K562 (cell line): ENCODE results near the gene ARL5C. TPM values are rescaled to one million over a fixed set of nuclear protein-coding genes. Genes with fewer than 3 reads are reported as not detected.
A peak's percentile ranks its signal among the peaks of the same experiment; 100 is the strongest.

Source experiments
- BHLHE40 ChIP-seq: IDR thresholded peaks from 2 replicates; pipeline ENCODE4 v1.6.1; 2011; ENCODE audit warnings: low read length, improper control_type of control experiment
- ESRRB ChIP-seq: fragments of 250-450 bp; sonication (Bioruptor Pico); IDR thresholded peaks from 2 replicates; pipeline ENCODE4 v1.5.0; 2020; ENCODE audit warnings: mild to moderate bottlenecking, moderate library complexity, borderline replicate concordance
- FOXK1 ChIP-seq: sonication (generic); formaldehyde crosslinking; IDR thresholded peaks from 2 replicates; pipeline ENCODE4 v1.8.0; 2022; ENCODE audit warnings: missing genetic modification reagents, mild to moderate bottlenecking, borderline replicate concordance
- MAFF ChIP-seq: IDR thresholded peaks from 2 replicates; pipeline ENCODE4 v1.6.1; 2012; ENCODE audit warnings: low read length, improper control_type of control experiment
- MBD2 ChIP-seq: sonication (generic); IDR thresholded peaks from 2 replicates; pipeline ENCODE4 v1.6.1; 2016; ENCODE audit warnings: low read depth, borderline replicate concordance
- NFIC ChIP-seq: fragments of 450-650 bp; IDR thresholded peaks from 2 replicates; pipeline ENCODE4 v1.6.1; 2017; ENCODE audit warnings: mild to moderate bottlenecking, inconsistent platforms
- POLR2AphosphoS5 ChIP-seq: IDR thresholded peaks from 2 replicates; pipeline ENCODE4 v1.6.1; 2011; ENCODE audit warnings: mild to moderate bottlenecking, low read depth, low read length, moderate library complexity; ENCODE audit not compliant: control insufficient read depth, insufficient read depth
- RBFOX2 ChIP-seq: fragments of 200-400 bp; formaldehyde crosslinking; IDR thresholded peaks from 2 replicates; pipeline ENCODE4 v1.6.1; 2017; ENCODE audit warnings: low read depth, mild to moderate bottlenecking, low read length, moderate library complexity
- SIX5 ChIP-seq, 2 experiments: IDR thresholded peaks; 2 replicates each; pipeline ENCODE4 v1.6.1; 2011; ENCODE audit warnings: low read length in 2 of 2, borderline replicate concordance in 1 of 2, low read depth in 1 of 2, mild to moderate bottlenecking in 1 of 2, moderate library complexity in 1 of 2; ENCODE audit not compliant: insufficient read depth in 1 of 2
- SMAD1 ChIP-seq: fragments of 150-350 bp; IDR thresholded peaks from 2 replicates; pipeline ENCODE4 v1.6.1; 2014; ENCODE audit warnings: low read length, low read depth; ENCODE audit not compliant: partially characterized antibody
- ZNF644 ChIP-seq: fragments of 200-800 bp; sonication (Bioruptor generic); IDR thresholded peaks from 2 replicates; pipeline ENCODE4 v1.6.1; 2016; ENCODE audit warnings: low read depth, missing genetic modification characterization, missing compliant biosample characterization
- ZNF764 ChIP-seq: fragments of 250-450 bp; sonication (Bioruptor Pico); IDR thresholded peaks from 2 replicates; pipeline ENCODE4 v1.4.0; 2020; ENCODE audit warnings: low read depth, mild to moderate bottlenecking, moderate library complexity
- polyA plus RNA-seq, 8 experiments: library from polyadenylated mRNA; depleted of rRNA in 4 of 8; stranded (reverse) in 5 of 8; unstranded in 3 of 8; fragments of >200 nt; fragmentation: Nextera tagmentation in 2 of 8; fragmentation: Illumina TruSeq in 1 of 8; extraction: Ambion mirVana in 2 of 8; extraction: Trizol in 1 of 8; gene quantifications; 2 replicates each; pipeline versions ENCODE4 v1.2.1 to v1.2.3, GENCODE V29; 2011 to 2014; ENCODE audit warnings: inconsistent platforms in 1 of 8, missing spikeins in 1 of 8
- total RNA-seq, 7 experiments: library from RNA; depleted of rRNA in 6 of 7; stranded (reverse); fragments of >200 nt in 6 of 7; fragmentation: Illumina TruSeq in 2 of 7; extraction: Trizol in 2 of 7; gene quantifications; 2 replicates each; pipeline versions ENCODE4 v1.2.1 to v1.2.3, GENCODE V29; 2011 to 2021; ENCODE audit warnings: low replicate concordance in 1 of 7
- TF ChIP-seq, protein P1 (sequence below): fragments of 450-650 bp; IDR thresholded peaks from 2 replicates; pipeline ENCODE4 v1.6.1; 2016; ENCODE audit warnings: mild to moderate bottlenecking, moderate library complexity
- TF ChIP-seq, protein P2 (sequence below), 3 experiments: fragments of 200-800 bp in 1 of 3; sonication (Bioruptor generic) in 1 of 3; sonication (generic) in 1 of 3; formaldehyde crosslinking in 1 of 3; IDR thresholded peaks; 2 replicates each; pipeline versions ENCODE4 v1.6.1 to v1.8.0; 2016 to 2022; ENCODE audit warnings: mild to moderate bottlenecking in 2 of 3, missing compliant biosample characterization in 2 of 3, missing genetic modification characterization in 2 of 3, missing genetic modification reagents in 1 of 3

ARL5C gene
- total and polyA plus RNA-seq, 9 of the 15 experiments (the other 6 are each of a cell fraction or from before 2014, with no cell fraction given): not detected

DNA sequence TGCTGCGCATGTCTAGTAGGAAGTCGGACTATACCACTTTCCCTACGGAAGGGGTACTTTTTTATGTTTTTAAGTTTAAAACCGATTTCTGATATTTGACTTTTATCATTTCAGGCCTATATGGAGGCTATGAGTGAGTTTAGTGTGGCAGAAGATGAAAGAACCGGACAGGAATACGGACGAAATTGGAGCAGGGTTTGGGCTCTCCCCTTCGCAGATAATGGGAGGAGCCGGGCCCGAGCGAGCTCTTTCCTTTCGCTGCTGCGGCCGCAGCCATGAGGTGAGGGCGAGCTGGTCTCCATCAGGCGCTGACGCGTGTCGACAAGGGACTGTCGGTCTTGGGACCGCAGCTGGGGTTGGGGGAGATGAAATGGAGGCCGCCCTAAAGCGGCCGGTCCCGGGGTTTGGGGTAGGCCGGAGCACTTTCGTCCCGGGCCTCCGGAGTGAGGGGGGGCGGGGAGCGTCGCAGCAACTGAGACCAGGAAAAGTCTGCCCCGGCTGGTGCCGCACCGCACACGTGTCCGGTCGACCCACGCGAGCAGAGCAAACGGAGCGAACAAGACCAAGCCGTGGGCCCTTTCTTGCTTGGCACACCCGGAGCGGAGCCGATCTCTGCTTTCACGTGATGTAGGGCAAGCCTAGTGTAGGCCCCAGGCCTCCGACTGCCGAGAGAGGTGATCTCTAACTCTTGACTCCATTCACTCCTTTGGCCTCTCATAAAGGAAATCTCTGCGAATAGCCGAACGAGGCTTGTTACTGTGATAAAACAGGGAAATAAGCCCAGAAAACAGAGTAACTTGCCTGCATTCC lies 34.3 kb upstream of the ARL5C start, which contains the start of gene RPL19 (continued):
- TF ChIP-seq ESRRB (CRISPR knock-in tag) (no peak), MAFF (peak; percentile 87), POLR2AphosphoS5 (peak; percentile 96), NFIC (0 out of 2 replicates have a peak, but pooled peaks have one; percentile 26), ZNF644 (0 out of 2 replicates have a peak, but pooled peaks have one; percentile 49), ZNF764 (CRISPR knock-in tag) (no peak), SMAD1 (peak; percentile 83), BHLHE40 (peak; percentile 94), SIX5 (IDR thresholded peaks at IDR 0.05; ENCODE audit: borderline replicate concordance in 1 of 2, insufficient read depth in 1 of 2, low read depth in 1 of 2, low read length in 2 of 2) (peak; percentile 21 to 50; a peak in 1 of 4 replicates), MBD2 (peak; percentile 96), FOXK1 (CRISPR knock-in tag) (no peak), RBFOX2 (peak; percentile 97)
- TF ChIP-seq, protein P1, sequence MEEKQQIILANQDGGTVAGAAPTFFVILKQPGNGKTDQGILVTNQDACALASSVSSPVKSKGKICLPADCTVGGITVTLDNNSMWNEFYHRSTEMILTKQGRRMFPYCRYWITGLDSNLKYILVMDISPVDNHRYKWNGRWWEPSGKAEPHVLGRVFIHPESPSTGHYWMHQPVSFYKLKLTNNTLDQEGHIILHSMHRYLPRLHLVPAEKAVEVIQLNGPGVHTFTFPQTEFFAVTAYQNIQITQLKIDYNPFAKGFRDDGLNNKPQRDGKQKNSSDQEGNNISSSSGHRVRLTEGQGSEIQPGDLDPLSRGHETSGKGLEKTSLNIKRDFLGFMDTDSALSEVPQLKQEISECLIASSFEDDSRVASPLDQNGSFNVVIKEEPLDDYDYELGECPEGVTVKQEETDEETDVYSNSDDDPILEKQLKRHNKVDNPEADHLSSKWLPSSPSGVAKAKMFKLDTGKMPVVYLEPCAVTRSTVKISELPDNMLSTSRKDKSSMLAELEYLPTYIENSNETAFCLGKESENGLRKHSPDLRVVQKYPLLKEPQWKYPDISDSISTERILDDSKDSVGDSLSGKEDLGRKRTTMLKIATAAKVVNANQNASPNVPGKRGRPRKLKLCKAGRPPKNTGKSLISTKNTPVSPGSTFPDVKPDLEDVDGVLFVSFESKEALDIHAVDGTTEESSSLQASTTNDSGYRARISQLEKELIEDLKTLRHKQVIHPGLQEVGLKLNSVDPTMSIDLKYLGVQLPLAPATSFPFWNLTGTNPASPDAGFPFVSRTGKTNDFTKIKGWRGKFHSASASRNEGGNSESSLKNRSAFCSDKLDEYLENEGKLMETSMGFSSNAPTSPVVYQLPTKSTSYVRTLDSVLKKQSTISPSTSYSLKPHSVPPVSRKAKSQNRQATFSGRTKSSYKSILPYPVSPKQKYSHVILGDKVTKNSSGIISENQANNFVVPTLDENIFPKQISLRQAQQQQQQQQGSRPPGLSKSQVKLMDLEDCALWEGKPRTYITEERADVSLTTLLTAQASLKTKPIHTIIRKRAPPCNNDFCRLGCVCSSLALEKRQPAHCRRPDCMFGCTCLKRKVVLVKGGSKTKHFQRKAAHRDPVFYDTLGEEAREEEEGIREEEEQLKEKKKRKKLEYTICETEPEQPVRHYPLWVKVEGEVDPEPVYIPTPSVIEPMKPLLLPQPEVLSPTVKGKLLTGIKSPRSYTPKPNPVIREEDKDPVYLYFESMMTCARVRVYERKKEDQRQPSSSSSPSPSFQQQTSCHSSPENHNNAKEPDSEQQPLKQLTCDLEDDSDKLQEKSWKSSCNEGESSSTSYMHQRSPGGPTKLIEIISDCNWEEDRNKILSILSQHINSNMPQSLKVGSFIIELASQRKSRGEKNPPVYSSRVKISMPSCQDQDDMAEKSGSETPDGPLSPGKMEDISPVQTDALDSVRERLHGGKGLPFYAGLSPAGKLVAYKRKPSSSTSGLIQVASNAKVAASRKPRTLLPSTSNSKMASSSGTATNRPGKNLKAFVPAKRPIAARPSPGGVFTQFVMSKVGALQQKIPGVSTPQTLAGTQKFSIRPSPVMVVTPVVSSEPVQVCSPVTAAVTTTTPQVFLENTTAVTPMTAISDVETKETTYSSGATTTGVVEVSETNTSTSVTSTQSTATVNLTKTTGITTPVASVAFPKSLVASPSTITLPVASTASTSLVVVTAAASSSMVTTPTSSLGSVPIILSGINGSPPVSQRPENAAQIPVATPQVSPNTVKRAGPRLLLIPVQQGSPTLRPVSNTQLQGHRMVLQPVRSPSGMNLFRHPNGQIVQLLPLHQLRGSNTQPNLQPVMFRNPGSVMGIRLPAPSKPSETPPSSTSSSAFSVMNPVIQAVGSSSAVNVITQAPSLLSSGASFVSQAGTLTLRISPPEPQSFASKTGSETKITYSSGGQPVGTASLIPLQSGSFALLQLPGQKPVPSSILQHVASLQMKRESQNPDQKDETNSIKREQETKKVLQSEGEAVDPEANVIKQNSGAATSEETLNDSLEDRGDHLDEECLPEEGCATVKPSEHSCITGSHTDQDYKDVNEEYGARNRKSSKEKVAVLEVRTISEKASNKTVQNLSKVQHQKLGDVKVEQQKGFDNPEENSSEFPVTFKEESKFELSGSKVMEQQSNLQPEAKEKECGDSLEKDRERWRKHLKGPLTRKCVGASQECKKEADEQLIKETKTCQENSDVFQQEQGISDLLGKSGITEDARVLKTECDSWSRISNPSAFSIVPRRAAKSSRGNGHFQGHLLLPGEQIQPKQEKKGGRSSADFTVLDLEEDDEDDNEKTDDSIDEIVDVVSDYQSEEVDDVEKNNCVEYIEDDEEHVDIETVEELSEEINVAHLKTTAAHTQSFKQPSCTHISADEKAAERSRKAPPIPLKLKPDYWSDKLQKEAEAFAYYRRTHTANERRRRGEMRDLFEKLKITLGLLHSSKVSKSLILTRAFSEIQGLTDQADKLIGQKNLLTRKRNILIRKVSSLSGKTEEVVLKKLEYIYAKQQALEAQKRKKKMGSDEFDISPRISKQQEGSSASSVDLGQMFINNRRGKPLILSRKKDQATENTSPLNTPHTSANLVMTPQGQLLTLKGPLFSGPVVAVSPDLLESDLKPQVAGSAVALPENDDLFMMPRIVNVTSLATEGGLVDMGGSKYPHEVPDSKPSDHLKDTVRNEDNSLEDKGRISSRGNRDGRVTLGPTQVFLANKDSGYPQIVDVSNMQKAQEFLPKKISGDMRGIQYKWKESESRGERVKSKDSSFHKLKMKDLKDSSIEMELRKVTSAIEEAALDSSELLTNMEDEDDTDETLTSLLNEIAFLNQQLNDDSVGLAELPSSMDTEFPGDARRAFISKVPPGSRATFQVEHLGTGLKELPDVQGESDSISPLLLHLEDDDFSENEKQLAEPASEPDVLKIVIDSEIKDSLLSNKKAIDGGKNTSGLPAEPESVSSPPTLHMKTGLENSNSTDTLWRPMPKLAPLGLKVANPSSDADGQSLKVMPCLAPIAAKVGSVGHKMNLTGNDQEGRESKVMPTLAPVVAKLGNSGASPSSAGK: peak; percentile 64; the same call in 1 of the 2 replicates
- TF ChIP-seq, protein P2, sequence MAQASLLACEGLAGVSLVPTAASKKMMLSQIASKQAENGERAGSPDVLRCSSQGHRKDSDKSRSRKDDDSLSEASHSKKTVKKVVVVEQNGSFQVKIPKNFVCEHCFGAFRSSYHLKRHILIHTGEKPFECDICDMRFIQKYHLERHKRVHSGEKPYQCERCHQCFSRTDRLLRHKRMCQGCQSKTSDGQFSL (CRISPR knock-in tag; IDR thresholded peaks at IDR 0.05): peak; percentile 91
- TF ChIP-seq, protein P2 (tag; IDR thresholded peaks at IDR 0.05): peak in 1 of 2 experiments; percentile 85; a peak in 2 of 4 replicates
